Measurements from ENCODE around the gene DARS2.
"Not testable (repeated sequence)": the region's sequence is repeated elsewhere in the genome, so short reads cannot be mapped to it uniquely, and the experiment has no call there.

DARS2 gene

GRCh38 chr1:173862769-173863223 is 38.3 kb downstream of the DARS2 start:
- DNase-seq, result no peak

- no peak for DNase-seq
Observed at GRCh38 chr1:173863224-173864161, 39.0 kb downstream of the DARS2 start.

- no peak for DNase-seq
Observed at GRCh38 chr1:173864179-173864867, 39.9 kb downstream of the DARS2 start.

- DNase-seq, result no peak
Observed at GRCh38 chr1:173865468-173866164, 41.1 kb downstream of the DARS2 start.

GRCh38 chr1:173866413-173867115 is 42.1 kb downstream of the DARS2 start:
- no peak for DNase-seq

- no peak for DNase-seq
Observed at GRCh38 chr1:173867141-173867752, 42.8 kb downstream of the DARS2 start.

- peak; percentile 99 for DNase-seq
Observed at GRCh38 chr1:173867753-173868265, 43.3 kb downstream of the DARS2 start, which contains the start of gene GAS5. Gene GAS5 (minus strand): TSS chr1:173867989.

GRCh38 chr1:173868266-173869020 is 44.0 kb downstream of the DARS2 start, which contains the start of gene ZBTB37:
Gene ZBTB37 (plus strand): TSS chr1:173868380. CDS start chr1:173870226, 1,846 bp downstream.
- peak; percentile 87 for DNase-seq

GRCh38 chr1:173869021-173869359 is 44.5 kb downstream of the DARS2 start:
- no peak for DNase-seq

- DNase-seq, result no peak
Observed at GRCh38 chr1:173870252-173871075, 46.0 kb downstream of the DARS2 start.

GRCh38 chr1:173871091-173871490 is 46.6 kb downstream of the DARS2 start:
- no peak for DNase-seq

GRCh38 chr1:173871500-173871899 is 47.0 kb downstream of the DARS2 start:
- DNase-seq, result no peak

- no peak for DNase-seq
Observed at GRCh38 chr1:173876732-173877131, 52.3 kb downstream of the DARS2 start.

- no peak for DNase-seq
Observed at GRCh38 chr1:173878251-173878650, 53.8 kb downstream of the DARS2 start.

GRCh38 chr1:173881117-173881516 is 56.6 kb downstream of the DARS2 start:
- DNase-seq, result not testable (repeated sequence)

GRCh38 chr1:173884701-173885100 is 60.2 kb downstream of the DARS2 start:
- no peak for DNase-seq

- no peak for DNase-seq
Observed at GRCh38 chr1:173886746-173887611, 62.5 kb downstream of the DARS2 start.

GRCh38 chr1:173887627-173888026 is 63.2 kb downstream of the DARS2 start:
- no peak for DNase-seq

GRCh38 chr1:173888749-173889148 is 64.3 kb downstream of the DARS2 start:
- DNase-seq, result no peak
